PC-3 (cell line): ENCODE results near the gene STK11.

Experiments used
- EZH2 ChIP-seq: fragments of 300-600 bp; sonication (generic); IDR thresholded peaks from one replicate; pipeline ENCODE4 v1.6.1; 2017; ENCODE audit warnings: antibody characterized with exemption, mild to moderate bottlenecking, low read length; ENCODE audit not compliant: unreplicated experiment
- EZH2phosphoT487 ChIP-seq: fragments of 300-600 bp; sonication (generic); IDR thresholded peaks from 2 replicates; pipeline ENCODE4 v1.6.1; 2018; ENCODE audit warnings: mild to moderate bottlenecking, antibody characterized with exemption, low read length, borderline replicate concordance
- TF ChIP-seq, protein P1 (sequence below): fragments of 300-600 bp; sonication (generic); conservative IDR thresholded peaks from 2 replicates; pipeline ENCODE4 v1.5.1; 2017; ENCODE audit warnings: antibody characterized with exemption, low read depth, mild to moderate bottlenecking, low read length

DNA sequence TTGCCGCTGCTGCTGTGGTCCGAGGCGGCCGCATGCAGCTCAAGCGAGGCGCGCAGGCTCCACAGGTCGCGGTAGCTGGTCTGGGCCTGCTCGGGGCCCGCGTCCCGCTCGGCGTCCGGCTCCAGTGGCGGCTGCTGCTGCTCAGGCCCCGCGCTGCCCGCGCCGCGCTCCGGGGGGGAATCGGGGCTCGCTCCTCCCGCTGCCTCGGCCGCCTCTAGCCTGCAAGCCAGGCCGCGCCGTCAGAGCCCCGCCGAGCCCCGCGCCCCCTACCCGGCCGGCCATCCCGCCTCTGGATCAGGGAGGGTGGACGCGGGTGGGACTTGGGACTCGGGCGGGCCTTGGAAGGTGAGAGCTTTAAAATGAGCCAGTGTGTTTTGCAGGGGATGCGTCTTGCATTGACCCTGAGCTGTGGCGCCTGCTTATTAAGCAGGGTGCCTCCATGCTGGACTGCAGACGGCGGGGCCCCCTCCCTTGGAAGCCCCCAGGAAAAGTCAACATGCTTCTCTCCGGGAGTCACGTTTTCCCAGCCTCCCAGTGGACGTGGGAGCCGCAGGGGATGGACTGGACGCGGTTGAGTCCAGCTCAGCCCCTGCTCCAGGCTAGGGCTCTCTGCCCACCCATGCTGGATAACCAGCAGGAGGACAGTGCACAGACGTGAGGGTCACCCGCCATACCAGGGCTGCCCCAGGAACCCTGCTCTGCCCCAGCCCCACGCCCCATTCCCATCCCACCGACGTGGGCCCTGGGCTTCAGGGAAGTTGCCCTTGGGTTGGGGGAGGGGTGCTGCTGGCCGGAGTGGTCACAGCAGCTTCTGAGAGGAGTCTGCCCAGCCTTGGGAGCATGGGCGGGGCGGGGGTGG, 24.6 kb downstream of the STK11 start:
- no peak for TF ChIP-seq EZH2
- TF ChIP-seq, protein P1, sequence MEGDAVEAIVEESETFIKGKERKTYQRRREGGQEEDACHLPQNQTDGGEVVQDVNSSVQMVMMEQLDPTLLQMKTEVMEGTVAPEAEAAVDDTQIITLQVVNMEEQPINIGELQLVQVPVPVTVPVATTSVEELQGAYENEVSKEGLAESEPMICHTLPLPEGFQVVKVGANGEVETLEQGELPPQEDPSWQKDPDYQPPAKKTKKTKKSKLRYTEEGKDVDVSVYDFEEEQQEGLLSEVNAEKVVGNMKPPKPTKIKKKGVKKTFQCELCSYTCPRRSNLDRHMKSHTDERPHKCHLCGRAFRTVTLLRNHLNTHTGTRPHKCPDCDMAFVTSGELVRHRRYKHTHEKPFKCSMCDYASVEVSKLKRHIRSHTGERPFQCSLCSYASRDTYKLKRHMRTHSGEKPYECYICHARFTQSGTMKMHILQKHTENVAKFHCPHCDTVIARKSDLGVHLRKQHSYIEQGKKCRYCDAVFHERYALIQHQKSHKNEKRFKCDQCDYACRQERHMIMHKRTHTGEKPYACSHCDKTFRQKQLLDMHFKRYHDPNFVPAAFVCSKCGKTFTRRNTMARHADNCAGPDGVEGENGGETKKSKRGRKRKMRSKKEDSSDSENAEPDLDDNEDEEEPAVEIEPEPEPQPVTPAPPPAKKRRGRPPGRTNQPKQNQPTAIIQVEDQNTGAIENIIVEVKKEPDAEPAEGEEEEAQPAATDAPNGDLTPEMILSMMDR: no peak
- TF ChIP-seq EZH2phosphoT487: no peak
